Upper lobe of right lung (tissue), 1 donor: ENCODE results near the gene KCNJ6. TPM values are rescaled to one million over a fixed set of nuclear protein-coding genes. Genes with fewer than 3 reads are reported as not detected.

Source experiments
- ATAC-seq: fragments of 200-7000 bp; cut with Tn5 transposase; one replicate; pipeline ENCODE4 v1.9.1; 2020; ENCODE audit warnings: mild to moderate bottlenecking, moderate library complexity
- DNase-seq: peaks from one replicate; pipeline ENCODE4 v3.0.0-alpha.2; 2020
- H3K27ac ChIP-seq: fragments of 200-600 bp; one replicate; pipeline ENCODE4 v1.8.0; 2022
- H3K27me3 ChIP-seq: fragments of 200-600 bp; one replicate; pipeline ENCODE4 v1.8.0; 2022; ENCODE audit warnings: mild to moderate bottlenecking
- H3K36me3 ChIP-seq: fragments of 200-600 bp; one replicate; pipeline ENCODE4 v1.8.0; 2022
- H3K4me1 ChIP-seq: fragments of 200-600 bp; one replicate; pipeline ENCODE4 v1.8.0; 2022
- H3K4me3 ChIP-seq: fragments of 200-600 bp; one replicate; pipeline ENCODE4 v1.8.0; 2022; ENCODE audit warnings: mild to moderate bottlenecking
- H3K9me3 ChIP-seq: fragments of 200-600 bp; one replicate; pipeline ENCODE4 v1.8.0; 2022
- intact Hi-C: fragments of 100-400 bp; cut with DNase I; formaldehyde crosslinking; loops from one replicate; pipeline ENCODE4 v1.11.0; 2022
- total RNA-seq: library from RNA; stranded (reverse); fragmentation: NEBNext Ultra II Directional; extraction: Animal tissue kit (Norgen Biotek cat#: 25700); gene quantifications from one replicate; pipeline ENCODE4 v1.2.1, GENCODE V29; 2021
- TF ChIP-seq, protein P1 (sequence below): fragments of 200-600 bp; IDR thresholded peaks from one replicate; pipeline ENCODE4 v1.8.0; 2022; ENCODE audit warnings: antibody characterized with exemption
- donor health status: DM: no; HTN: yes; CAD: no; lungs with severe emphysema.

Gene KCNJ6
- total RNA-seq, 1 donor from 2014 or later: 0.06 TPM

DNA sequence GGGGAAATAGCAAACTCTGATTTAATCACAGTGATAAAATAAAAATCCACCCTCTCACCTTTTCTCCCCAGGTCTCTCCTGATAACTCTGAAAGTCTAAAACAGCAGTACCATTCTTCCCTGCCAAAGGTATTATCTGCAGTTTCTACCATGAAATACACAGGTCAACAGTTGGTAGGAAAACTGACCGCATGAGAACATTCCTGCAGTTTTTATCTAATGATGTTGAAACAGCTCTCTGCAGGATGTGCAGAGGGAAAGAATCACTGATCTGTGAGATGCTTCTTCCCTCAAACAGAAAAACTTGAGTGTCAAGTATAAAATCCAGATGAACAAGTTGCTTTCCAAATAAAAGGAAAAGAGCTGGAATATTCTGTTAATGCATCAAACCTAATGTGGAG, 39.1 kb downstream of the KCNJ6 start:
- H3K9me3 ChIP-seq: no peaks in the 10 kb centered on the region
- no peak overlapping the region for H3K4me3 ChIP-seq
- no peak overlapping the region for H3K27ac ChIP-seq
- TF ChIP-seq, protein P1, sequence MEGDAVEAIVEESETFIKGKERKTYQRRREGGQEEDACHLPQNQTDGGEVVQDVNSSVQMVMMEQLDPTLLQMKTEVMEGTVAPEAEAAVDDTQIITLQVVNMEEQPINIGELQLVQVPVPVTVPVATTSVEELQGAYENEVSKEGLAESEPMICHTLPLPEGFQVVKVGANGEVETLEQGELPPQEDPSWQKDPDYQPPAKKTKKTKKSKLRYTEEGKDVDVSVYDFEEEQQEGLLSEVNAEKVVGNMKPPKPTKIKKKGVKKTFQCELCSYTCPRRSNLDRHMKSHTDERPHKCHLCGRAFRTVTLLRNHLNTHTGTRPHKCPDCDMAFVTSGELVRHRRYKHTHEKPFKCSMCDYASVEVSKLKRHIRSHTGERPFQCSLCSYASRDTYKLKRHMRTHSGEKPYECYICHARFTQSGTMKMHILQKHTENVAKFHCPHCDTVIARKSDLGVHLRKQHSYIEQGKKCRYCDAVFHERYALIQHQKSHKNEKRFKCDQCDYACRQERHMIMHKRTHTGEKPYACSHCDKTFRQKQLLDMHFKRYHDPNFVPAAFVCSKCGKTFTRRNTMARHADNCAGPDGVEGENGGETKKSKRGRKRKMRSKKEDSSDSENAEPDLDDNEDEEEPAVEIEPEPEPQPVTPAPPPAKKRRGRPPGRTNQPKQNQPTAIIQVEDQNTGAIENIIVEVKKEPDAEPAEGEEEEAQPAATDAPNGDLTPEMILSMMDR: no peak
- DNase-seq: no peak
- no peaks in the 10 kb centered on the region for H3K4me1 ChIP-seq
- intact Hi-C loops: no loop called here
- no peak for ATAC-seq
- H3K27me3 ChIP-seq: no peaks in the 10 kb centered on the region
- H3K36me3 ChIP-seq: no peaks in the 10 kb centered on the region

DNA sequence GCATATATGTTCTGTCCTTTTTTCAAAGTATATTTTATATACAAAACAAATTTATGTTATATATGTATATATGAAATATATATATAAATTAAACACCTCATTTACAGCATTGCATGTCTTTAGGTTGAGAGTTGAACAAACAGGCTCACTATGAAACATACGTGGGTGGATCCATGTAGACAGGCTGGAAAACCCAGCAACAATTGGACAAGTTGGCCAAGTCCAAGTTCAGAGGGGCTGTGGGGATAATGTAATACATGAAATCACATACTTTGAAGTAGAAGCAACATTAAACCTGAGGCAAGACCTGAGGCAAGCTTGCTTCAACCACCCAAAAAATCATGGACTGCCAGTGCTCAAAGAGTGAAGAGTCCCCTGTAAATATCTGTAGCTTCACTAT, 39.7 kb downstream of the KCNJ6 start:
- no peak for DNase-seq
- Histone ChIP-seq H3K36me3 (no peaks in the 10 kb centered on the region), H3K4me1 (no peaks in the 10 kb centered on the region), H3K9me3 (no peaks in the 10 kb centered on the region), H3K27ac (no peak overlapping the region), H3K4me3 (no peak overlapping the region), H3K27me3 (no peaks in the 10 kb centered on the region)
- intact Hi-C loops: no loop called here
- no peak for ATAC-seq
- TF ChIP-seq, protein P1: no peak

DNA sequence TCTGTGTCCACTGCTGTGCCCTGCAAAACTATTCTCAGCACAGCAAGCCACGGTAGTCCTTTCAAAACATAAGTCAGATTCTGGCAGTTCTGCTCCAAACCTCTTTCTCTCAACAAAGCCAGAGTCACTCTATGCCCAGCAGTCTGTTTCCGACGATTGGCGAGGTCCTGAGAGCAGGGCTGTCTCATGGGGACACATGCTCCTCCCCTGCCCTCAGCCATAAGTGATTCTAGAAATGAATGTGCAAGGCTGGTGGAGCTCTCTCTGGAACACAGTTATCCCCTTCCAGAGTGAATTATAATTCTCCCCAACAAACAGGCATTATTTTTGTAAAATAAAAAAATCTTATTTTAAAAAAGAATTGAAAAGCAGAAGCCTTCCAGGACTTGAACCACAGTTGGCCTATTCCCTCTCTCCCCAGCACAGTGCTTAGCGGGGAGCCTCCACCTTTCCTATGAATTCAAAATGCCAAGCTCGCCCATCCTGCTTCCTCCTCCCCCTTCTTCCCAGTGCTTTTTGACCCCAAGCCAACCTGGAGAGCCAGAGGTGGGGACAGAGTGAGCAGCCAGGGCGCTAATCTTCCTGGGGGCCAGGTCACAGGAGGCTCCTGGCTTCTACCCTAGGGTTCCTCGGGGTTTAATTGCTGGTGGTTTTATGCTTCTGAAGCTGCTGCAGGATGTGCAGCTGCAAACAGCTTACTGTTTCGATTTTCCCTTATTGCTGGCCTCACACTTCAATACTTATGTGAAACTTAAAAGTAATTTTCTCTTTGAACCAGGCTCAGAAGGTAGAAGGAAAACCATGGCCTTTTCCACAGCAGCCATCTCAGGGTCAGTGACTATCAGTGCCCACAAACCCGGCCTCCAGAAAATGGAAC, 41.1 kb downstream of the KCNJ6 start:
- H3K4me3 ChIP-seq: no peak overlapping the region
- TF ChIP-seq, protein P1: no peak
- H3K4me1 ChIP-seq: no peaks in the 10 kb centered on the region
- H3K27ac ChIP-seq: no peak overlapping the region
- H3K36me3 ChIP-seq: no peaks in the 10 kb centered on the region
- H3K9me3 ChIP-seq: no peaks in the 10 kb centered on the region
- intact Hi-C loops: no loop called here
- DNase-seq (no peak), ATAC-seq (no peak)
- no peaks in the 10 kb centered on the region for H3K27me3 ChIP-seq

DNA sequence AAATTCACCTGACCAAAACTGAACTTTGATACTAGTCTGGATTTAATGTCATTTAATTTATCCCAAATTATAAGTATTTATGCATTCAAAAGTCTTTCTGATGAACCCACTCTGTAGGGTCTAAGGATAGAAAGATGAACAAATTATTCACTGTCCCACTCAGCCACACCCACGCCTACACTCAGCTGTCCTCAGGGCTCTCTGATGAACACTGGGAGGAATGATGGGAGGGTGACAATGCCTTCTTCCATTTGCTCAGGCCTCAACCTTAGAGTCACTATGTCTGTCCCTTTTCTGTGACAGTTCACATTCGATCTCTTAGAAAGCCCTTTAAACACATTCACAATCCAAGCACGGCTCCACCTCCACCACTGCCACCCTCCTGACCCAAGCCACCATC, 41.8 kb downstream of the KCNJ6 start:
- H3K4me1 ChIP-seq: no peaks in the 10 kb centered on the region
- no peaks in the 10 kb centered on the region for H3K27me3 ChIP-seq
- intact Hi-C loops: no loop called here
- H3K36me3 ChIP-seq: no peaks in the 10 kb centered on the region
- no peak overlapping the region for H3K4me3 ChIP-seq
- ATAC-seq (no peak), DNase-seq (no peak)
- TF ChIP-seq, protein P1: no peak
- H3K27ac ChIP-seq: no peak overlapping the region
- no peaks in the 10 kb centered on the region for H3K9me3 ChIP-seq

DNA sequence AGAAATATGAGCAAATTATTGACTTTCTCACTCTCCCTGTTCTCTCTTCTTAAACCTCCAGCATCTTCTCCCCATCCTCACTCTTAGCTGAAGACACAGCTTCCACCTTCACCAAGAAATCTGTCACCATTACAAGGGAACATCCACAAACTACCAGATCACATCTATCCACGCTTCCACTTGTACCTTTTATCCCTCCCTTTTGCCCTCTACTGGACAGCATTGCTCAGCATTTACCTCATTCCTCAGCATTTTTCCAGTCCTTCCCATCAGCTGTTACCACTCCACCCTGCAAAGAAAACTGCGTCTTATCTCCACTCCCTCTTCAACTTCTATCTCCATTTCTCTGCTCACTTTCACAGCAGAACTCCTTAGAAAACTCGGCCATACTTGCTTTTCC, 42.6 kb downstream of the KCNJ6 start:
- intact Hi-C loops: no loop called here
- no peak for ATAC-seq
- TF ChIP-seq, protein P1: no peak

More for the DNA sequence above, 42.6 kb downstream of the KCNJ6 start:
- no peak for DNase-seq
- no peaks in the 10 kb centered on the region for H3K4me1 ChIP-seq
- H3K4me3 ChIP-seq: no peak overlapping the region
- no peaks in the 10 kb centered on the region for H3K36me3 ChIP-seq
- H3K27ac ChIP-seq: no peak overlapping the region
- H3K27me3 ChIP-seq: no peaks in the 10 kb centered on the region
- H3K9me3 ChIP-seq: no peaks in the 10 kb centered on the region
